ENCODE measurements around the gene FHL2. TPM values are rescaled to one million over a fixed set of nuclear protein-coding genes. Genes with fewer than 3 reads are reported as not detected.

The FHL2 gene
- total and polyA plus RNA-seq, 2 of the 13 experiments (the other 11 are each of a cell fraction or from before 2014, with no cell fraction given): 1.9 to 74.8 TPM

DNA sequence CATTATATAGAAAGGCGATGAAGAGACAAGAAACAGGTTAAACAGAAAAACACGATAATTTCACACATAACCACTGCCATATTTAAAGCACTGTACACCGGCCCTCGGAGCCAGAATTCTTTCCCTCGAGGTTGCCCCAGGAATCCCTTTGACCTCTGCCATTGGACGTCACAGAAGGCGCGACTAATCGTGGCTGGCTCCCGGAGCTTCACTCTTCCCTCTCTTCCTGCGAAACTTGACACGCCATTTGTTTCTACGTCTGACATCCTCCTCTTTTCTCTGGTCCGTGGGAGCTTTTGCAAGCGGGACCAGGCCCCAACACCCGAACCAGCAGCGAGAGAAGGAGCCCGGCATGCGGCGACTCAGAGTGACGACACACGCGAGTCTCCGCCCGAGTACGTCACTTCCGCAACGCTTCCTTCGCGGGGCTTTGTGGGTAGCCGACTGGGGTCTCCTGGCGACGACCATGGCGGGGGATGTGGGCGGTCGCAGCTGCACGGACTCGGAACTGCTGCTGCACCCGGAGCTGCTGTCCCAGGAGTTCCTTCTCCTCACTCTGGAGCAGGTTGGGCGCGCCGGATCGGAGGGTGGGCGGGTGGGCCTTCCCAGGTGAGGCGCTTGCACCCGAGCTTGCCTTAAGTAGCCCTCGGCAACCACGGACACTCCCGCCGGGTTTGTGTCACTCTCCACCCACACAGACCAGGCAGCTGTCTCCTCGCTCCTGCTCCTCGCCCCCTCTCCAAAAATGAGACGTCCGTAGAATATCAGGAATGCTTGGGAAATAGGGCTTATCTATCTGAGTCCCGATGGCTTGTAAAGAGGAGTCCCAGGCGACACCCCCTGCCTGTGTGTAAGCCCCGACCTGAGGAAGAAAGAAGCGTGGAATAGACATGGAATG, 61.5 kb downstream of the FHL2 start, which contains the start of gene C2orf49 (continued):
- TF ChIP-seq, protein P1, sequence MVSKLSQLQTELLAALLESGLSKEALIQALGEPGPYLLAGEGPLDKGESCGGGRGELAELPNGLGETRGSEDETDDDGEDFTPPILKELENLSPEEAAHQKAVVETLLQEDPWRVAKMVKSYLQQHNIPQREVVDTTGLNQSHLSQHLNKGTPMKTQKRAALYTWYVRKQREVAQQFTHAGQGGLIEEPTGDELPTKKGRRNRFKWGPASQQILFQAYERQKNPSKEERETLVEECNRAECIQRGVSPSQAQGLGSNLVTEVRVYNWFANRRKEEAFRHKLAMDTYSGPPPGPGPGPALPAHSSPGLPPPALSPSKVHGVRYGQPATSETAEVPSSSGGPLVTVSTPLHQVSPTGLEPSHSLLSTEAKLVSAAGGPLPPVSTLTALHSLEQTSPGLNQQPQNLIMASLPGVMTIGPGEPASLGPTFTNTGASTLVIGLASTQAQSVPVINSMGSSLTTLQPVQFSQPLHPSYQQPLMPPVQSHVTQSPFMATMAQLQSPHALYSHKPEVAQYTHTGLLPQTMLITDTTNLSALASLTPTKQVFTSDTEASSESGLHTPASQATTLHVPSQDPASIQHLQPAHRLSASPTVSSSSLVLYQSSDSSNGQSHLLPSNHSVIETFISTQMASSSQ (IDR thresholded peaks at IDR 0.05; ENCODE audit: low read depth): peak; percentile 39; the same call in 1 of the 2 replicates
- TF ChIP-seq, protein P1 (CRISPR knock-in tag; IDR thresholded peaks at IDR 0.05; ENCODE audit: borderline replicate concordance): peak; percentile 73; the same call in 1 of the 2 replicates
- TF ChIP-seq CENPX (CRISPR knock-in tag; IDR thresholded peaks at IDR 0.05) (no peak), ZNF564 (CRISPR knock-in tag; IDR thresholded peaks at IDR 0.05) (peak; percentile 72; the same call in 1 of the 2 replicates), RERE (CRISPR knock-in tag; IDR thresholded peaks at IDR 0.05; ENCODE audit: low read depth) (no peak), REL (CRISPR knock-in tag; conservative IDR thresholded peaks at IDR 0.05) (no peak), ZNF761 (CRISPR knock-in tag; conservative IDR thresholded peaks at IDR 0.05) (0 out of 2 replicates have a peak, but pooled peaks have one; percentile 60), KDM5A (IDR thresholded peaks at IDR 0.05; ENCODE audit: borderline replicate concordance, low read length) (peak; percentile 99), HOXD1 (CRISPR knock-in tag; IDR thresholded peaks at IDR 0.05) (no peak), PRDM10 (CRISPR knock-in tag; IDR thresholded peaks at IDR 0.05; ENCODE audit: low read depth) (no peak), ZNF790 (CRISPR knock-in tag; IDR thresholded peaks at IDR 0.05; ENCODE audit: borderline replicate concordance) (no peak)
- TF ChIP-seq, protein P2, sequence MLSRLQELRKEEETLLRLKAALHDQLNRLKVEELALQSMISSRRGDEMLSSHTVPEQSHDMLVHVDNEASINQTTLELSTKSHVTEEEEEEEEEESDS (CRISPR knock-in tag; IDR thresholded peaks at IDR 0.05; ENCODE audit: borderline replicate concordance): peak; percentile 78; the same call in 1 of the 2 replicates

Measured in HepG2 (cell line).